H1 (cell line): Measurements from ENCODE around the gene ZFYVE19. TPM values are rescaled to one million over a fixed set of nuclear protein-coding genes. Genes with fewer than 3 reads are reported as not detected.

Experiments used
- CTCF ChIA-PET: fragments of 300-600 bp; sonication (Branson Sonifier 250); formaldehyde crosslinking; loops from one replicate; lab custom pipeline; 2021; ENCODE audit not compliant: partially characterized antibody; lab: Charles Lee
- POLR2A ChIA-PET: fragments of 300-600 bp; sonication (Branson Sonifier 250); formaldehyde crosslinking; loops from one replicate; lab custom pipeline; 2021; ENCODE audit warnings: inconsistent platforms; ENCODE audit not compliant: partially characterized antibody; lab: Charles Lee
- DNase-seq, 2 experiments: peaks; one replicate each; pipeline versions ENCODE4 v3.0.0 to v3.0.0-alpha.2; 2010 to 2022; ENCODE audit warnings: low spot score in 2 of 2, low read depth in 1 of 2, mixed read lengths in 1 of 2
- FAIRE-seq: peaks from 2 replicates; lab custom pipeline; 2011; peaks lifted over from hg19 to GRCh38; lab: Jason Lieb, UNC
- H2AFZ ChIP-seq: 2 replicates; pipeline ENCODE4 v1.8.1; 2012; ENCODE audit warnings: low read length, inconsistent platforms
- H2AK5ac ChIP-seq: 2 replicates; pipeline ENCODE4 v1.6.1; 2013; ENCODE audit warnings: low read depth, low read length
- H2BK120ac ChIP-seq: replicated peaks from 2 replicates; pipeline ENCODE3; 2013; ENCODE audit warnings: low read depth, low read length, inconsistent platforms
- H2BK12ac ChIP-seq: 2 replicates; pipeline ENCODE4 v1.6.1; 2013; ENCODE audit warnings: low read depth, low read length
- H2BK15ac ChIP-seq: 2 replicates; pipeline ENCODE4 v1.6.1; 2013; ENCODE audit warnings: low read length
- H2BK20ac ChIP-seq: 2 replicates; pipeline ENCODE4 v1.6.1; 2013; ENCODE audit warnings: low read length
- H2BK5ac ChIP-seq: 2 replicates; pipeline ENCODE4 v1.6.1; 2013; ENCODE audit warnings: low read depth, low read length
- H3K14ac ChIP-seq: 2 replicates; pipeline ENCODE4 v1.6.1; 2013; ENCODE audit warnings: inconsistent platforms; ENCODE audit not compliant: insufficient read length
- H3K18ac ChIP-seq: 2 replicates; pipeline ENCODE4 v1.6.1; 2013; ENCODE audit warnings: low read length; ENCODE audit errors: extremely low read depth
- H3K23ac ChIP-seq: 2 replicates; pipeline ENCODE4 v1.6.1; 2013; ENCODE audit warnings: inconsistent platforms; ENCODE audit not compliant: insufficient read length
- H3K23me2 ChIP-seq: 2 replicates; pipeline ENCODE4 v1.6.1; 2013; ENCODE audit warnings: low read depth, low read length
- H3K27ac ChIP-seq: 2 replicates; pipeline ENCODE4 v1.6.1; 2011; ENCODE audit warnings: low read depth, low read length, inconsistent platforms
- H3K27me3 ChIP-seq, 4 experiments: replicated peaks in 1 of 4; 1 replicate in 1 of 4; 2 replicates in 3 of 4; pipeline versions ENCODE4 v1.6.1 to v1.8.1; 2011 to 2013; ENCODE audit warnings: low read length in 3 of 4, mild to moderate bottlenecking in 3 of 4, inconsistent platforms in 2 of 4, mixed read lengths in 2 of 4, moderate library complexity in 1 of 4; ENCODE audit not compliant: control insufficient read depth in 3 of 4, insufficient read depth in 3 of 4; ENCODE audit errors: extremely low read depth in 1 of 4
- H3K36me3 ChIP-seq, 4 experiments: 2 replicates each; pipeline versions ENCODE4 v1.6.1 to v1.8.1; 2011 to 2013; ENCODE audit warnings: mild to moderate bottlenecking in 4 of 4, low read length in 3 of 4, moderate library complexity in 2 of 4, control low read depth in 1 of 4, inconsistent platforms in 1 of 4; ENCODE audit not compliant: insufficient read depth in 4 of 4, control insufficient read depth in 2 of 4
- H3K4ac ChIP-seq: replicated peaks from 2 replicates; pipeline ENCODE3; 2013; ENCODE audit warnings: low read length, low read depth, mixed read lengths, inconsistent platforms; ENCODE audit not compliant: insufficient read length
- H3K4me1 ChIP-seq, 4 experiments: replicated peaks in 1 of 4; 1 replicate in 1 of 4; 2 replicates in 3 of 4; pipeline versions ENCODE4 v1.6.1 to v1.8.1; 2011 to 2013; ENCODE audit warnings: low read length in 3 of 4, inconsistent platforms in 2 of 4, mixed read lengths in 1 of 4; ENCODE audit not compliant: insufficient read depth in 4 of 4, control insufficient read depth in 3 of 4
- H3K4me2 ChIP-seq, 2 experiments: 2 replicates each; pipeline versions ENCODE4 v1.6.1 to v1.8.1; 2011 to 2013; ENCODE audit warnings: low read depth in 2 of 2, low read length in 2 of 2, control low read depth in 1 of 2, inconsistent platforms in 1 of 2, mild to moderate bottlenecking in 1 of 2; ENCODE audit not compliant: insufficient read depth in 1 of 2
- H3K4me3 ChIP-seq, 4 experiments: fragments of 200-600, 300-600 bp in 1 of 4; sonication (generic), shearing (Covaris generic), sonication (Bioruptor Twin) in 1 of 4; 2 replicates each; pipeline versions ENCODE4 v1.5.1 to v1.8.1; 2011 to 2016; ENCODE audit warnings: low read length in 4 of 4, low read depth in 3 of 4, control low read depth in 2 of 4, inconsistent platforms in 2 of 4, mild to moderate bottlenecking in 2 of 4, mixed read lengths in 1 of 4, moderate library complexity in 1 of 4; ENCODE audit not compliant: insufficient read depth in 2 of 4; ENCODE audit errors: extremely low read depth in 1 of 4
- H3K56ac ChIP-seq: replicated peaks from 2 replicates; pipeline ENCODE3; 2013; ENCODE audit warnings: low read depth, mild to moderate bottlenecking, mixed read lengths, low read length, inconsistent platforms; ENCODE audit not compliant: insufficient read length
- H3K79me1 ChIP-seq: 2 replicates; pipeline ENCODE4 v1.6.1; 2013; ENCODE audit warnings: low read depth, low read length, control low read depth
- H3K79me2 ChIP-seq, 2 experiments: 2 replicates each; pipeline versions ENCODE4 v1.6.1 to v1.8.1; 2012 to 2013; ENCODE audit warnings: low read length in 2 of 2, mild to moderate bottlenecking in 2 of 2, inconsistent platforms in 1 of 2; ENCODE audit not compliant: insufficient read depth in 2 of 2, control insufficient read depth in 1 of 2
- H3K9ac ChIP-seq, 4 experiments: replicated peaks in 1 of 4; 1 replicate in 1 of 4; 2 replicates in 3 of 4; pipeline versions ENCODE4 v1.6.1 to v1.8.1; 2011 to 2013; ENCODE audit warnings: low read depth in 3 of 4, low read length in 3 of 4, control low read depth in 2 of 4, mild to moderate bottlenecking in 2 of 4, moderate library complexity in 2 of 4, inconsistent platforms in 1 of 4; ENCODE audit errors: extremely low read depth in 1 of 4
- H3K9me3 ChIP-seq, 2 experiments: 2 replicates each; pipeline versions ENCODE4 v1.6.1 to v1.8.1; 2012 to 2013; ENCODE audit warnings: mild to moderate bottlenecking in 2 of 2, moderate library complexity in 2 of 2, control low read depth in 1 of 2, inconsistent platforms in 1 of 2, low read depth in 1 of 2, low read length in 1 of 2, mixed read lengths in 1 of 2; ENCODE audit not compliant: insufficient read depth in 2 of 2
- H4K20me1 ChIP-seq, 2 experiments: replicated peaks in 1 of 2; 2 replicates each; pipeline versions ENCODE3 to v1.8.1; 2011 to 2013; ENCODE audit warnings: inconsistent platforms in 2 of 2, low read length in 2 of 2, mild to moderate bottlenecking in 1 of 2; ENCODE audit not compliant: insufficient read depth in 2 of 2, control insufficient read depth in 1 of 2
- H4K5ac ChIP-seq: 2 replicates; pipeline ENCODE4 v1.6.1; 2013; ENCODE audit warnings: low read length, low read depth, mixed read lengths, inconsistent platforms; ENCODE audit not compliant: insufficient read length
- H4K8ac ChIP-seq: 2 replicates; pipeline ENCODE4 v1.8.0; 2013; ENCODE audit warnings: mild to moderate bottlenecking, moderate library complexity, low read length, inconsistent platforms; ENCODE audit not compliant: insufficient read depth; ENCODE audit errors: extremely low read depth
- H4K91ac ChIP-seq: replicated peaks from 2 replicates; pipeline ENCODE3; 2013; ENCODE audit warnings: low read length, mixed read lengths, inconsistent platforms; ENCODE audit not compliant: insufficient read length
- BACH1 ChIP-seq: IDR thresholded peaks from 2 replicates; pipeline ENCODE4 v1.6.1; 2012; ENCODE audit warnings: low read length, improper control_type of control experiment
- CBX5 ChIP-seq: fragments of 300-800, 300-1000 bp; sonication (generic); IDR thresholded peaks from 2 replicates; pipeline ENCODE4 v1.7.1; 2016; ENCODE audit warnings: antibody characterized with exemption, low read length, low read depth
- GABPA ChIP-seq: IDR thresholded peaks from 2 replicates; pipeline ENCODE4 v1.6.1; 2011; ENCODE audit warnings: mild to moderate bottlenecking, low read length, moderate library complexity, borderline replicate concordance; ENCODE audit not compliant: insufficient read depth
- HDAC2 ChIP-seq, 2 experiments: fragments of 300-600 bp in 1 of 2; sonication (generic) in 1 of 2; IDR thresholded peaks; 2 replicates each; pipeline ENCODE4 v1.6.1; 2011 to 2012; ENCODE audit warnings: low read depth in 2 of 2, low read length in 2 of 2, mild to moderate bottlenecking in 2 of 2, moderate library complexity in 2 of 2, borderline replicate concordance in 1 of 2, inconsistent platforms in 1 of 2
- KDM4A ChIP-seq: IDR thresholded peaks from one replicate; pipeline ENCODE4 v1.7.1; 2012; ENCODE audit warnings: low read depth, mild to moderate bottlenecking, moderate library complexity, low read length, inconsistent platforms; ENCODE audit not compliant: severe bottlenecking
- MAFK ChIP-seq: IDR thresholded peaks from 2 replicates; pipeline ENCODE4 v1.6.1; 2012; ENCODE audit warnings: low read depth, mild to moderate bottlenecking, improper control_type of control experiment, low read length
- POLR2A ChIP-seq, 2 experiments: IDR thresholded peaks; 1 replicate in 1 of 2; 2 replicates in 1 of 2; pipeline ENCODE4 v1.6.1; 2011; ENCODE audit warnings: low read depth in 2 of 2, low read length in 2 of 2, mild to moderate bottlenecking in 2 of 2; ENCODE audit errors: control extremely low read depth in 1 of 2
- POLR2AphosphoS5 ChIP-seq: IDR thresholded peaks from 2 replicates; pipeline ENCODE4 v1.6.1; 2011; ENCODE audit warnings: low read depth, low read length
- RXRA ChIP-seq: IDR thresholded peaks from 2 replicates; pipeline ENCODE4 v1.6.1; 2011; ENCODE audit warnings: low read depth, mild to moderate bottlenecking, low read length, moderate library complexity; ENCODE audit not compliant: insufficient read depth
- SIRT6 ChIP-seq: IDR thresholded peaks from one replicate; pipeline ENCODE4 v1.7.1; 2012; ENCODE audit warnings: low read length, inconsistent platforms
- SP2 ChIP-seq: IDR thresholded peaks from 2 replicates; pipeline ENCODE4 v1.6.1; 2012; ENCODE audit warnings: mild to moderate bottlenecking, low read length, inconsistent platforms
- WGBS, 2 experiments: shearing (Covaris generic) in 1 of 2; methylation state at CpG; one replicate each; pipeline versions ENCODE4 v1.1.6 to v1.1.7; 2013 to 2015; ENCODE audit warnings: low lambda C conversion rate in 2 of 2, mixed read lengths in 2 of 2, inconsistent platforms in 1 of 2, low coverage in 1 of 2, missing lambda C conversion rate in 1 of 2; ENCODE audit not compliant: insufficient replicate concordance in 2 of 2, insufficient coverage in 1 of 2, insufficient read length in 1 of 2; ENCODE audit errors: extremely low coverage in 1 of 2, missing lambda C conversion rate in 1 of 2; 5-methylcytosine and 5-hydroxymethylcytosine counted together
- polyA plus RNA-seq, 7 experiments: library from polyadenylated mRNA; depleted of rRNA in 3 of 7; stranded (reverse) in 5 of 7; unstranded in 2 of 7; fragments of >200 nt in 5 of 7; fragments of 200-250 nt in 2 of 7; gene quantifications; 1 replicate in 5 of 7; 2 replicates in 1 of 7; 4 replicates in 1 of 7; pipeline versions ENCODE4 v1.2.1 to v1.2.3, GENCODE V29; 2011 to 2013; ENCODE audit warnings: missing spikeins in 2 of 7, mixed read lengths in 2 of 7
- total RNA-seq: library from RNA; stranded (reverse); fragmentation: NEBNext Ultra II Directional; extraction: Animal tissue kit (Norgen Biotek cat#: 25700); gene quantifications from 2 replicates; pipeline ENCODE4 v1.2.1, GENCODE V29; 2021

The ZFYVE19 gene
- total and polyA plus RNA-seq, 2 of the 8 experiments (the other 6 are each of a cell fraction or from before 2014, with no cell fraction given): 11.2 to 21.8 TPM

DNA sequence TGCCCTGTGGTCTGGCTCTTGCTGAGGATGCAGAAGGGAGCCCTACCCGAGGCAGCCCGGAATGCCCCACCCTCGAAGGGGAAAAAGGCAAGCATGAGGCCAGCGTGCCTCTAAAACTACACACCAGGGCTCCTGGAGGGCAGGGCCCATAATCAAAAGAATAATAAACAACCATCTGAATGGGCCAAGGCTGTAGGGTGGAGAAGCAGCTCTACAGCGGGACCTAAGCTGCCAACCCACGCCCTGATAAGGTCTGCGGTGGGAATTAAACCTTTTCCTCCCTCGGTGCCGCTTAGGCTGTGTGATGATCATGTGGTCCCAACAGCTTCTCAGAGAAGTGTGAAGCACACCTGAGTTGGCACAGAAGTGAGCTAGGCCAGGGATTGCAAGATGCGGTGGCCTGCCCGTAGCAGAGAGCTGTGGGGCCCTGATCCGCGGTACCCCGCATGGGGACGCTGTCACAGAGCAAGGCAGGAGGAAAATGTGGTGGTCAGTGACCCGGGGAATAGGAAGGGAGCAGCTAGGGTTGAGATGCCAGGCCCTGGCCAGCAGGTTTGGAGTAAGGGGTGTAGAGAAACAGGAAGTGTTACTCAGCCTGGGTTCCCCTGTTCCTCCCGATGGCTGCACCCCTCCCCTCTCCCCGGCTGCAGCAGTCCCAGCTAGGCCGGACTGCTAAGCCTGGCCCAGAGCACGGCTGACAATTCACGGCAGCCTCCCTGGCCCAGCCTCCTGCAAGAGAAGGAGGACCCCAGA lies 38.2 kb upstream of the ZFYVE19 start:
- Histone ChIP-seq H3K79me2 (no peaks in the 10 kb centered on the region), H3K9ac (no peak overlapping the region), H3K56ac (no peak overlapping the region), H4K8ac (no peak overlapping the region; the same call in 1 of the 2 replicates), H2BK20ac (no peak overlapping the region), H2BK120ac (no peak overlapping the region), H2AK5ac (no peak overlapping the region), H3K14ac (no peak overlapping the region), H4K5ac (no peak overlapping the region), H3K27me3 (no peaks in the 10 kb centered on the region), H3K4me3 (no peak overlapping the region), H2BK15ac (no peak overlapping the region), H4K20me1 (peaks cover 0 to 2% of the 10 kb centered on the region in 2 experiments), H2BK5ac (no peak overlapping the region), H4K91ac (no peak overlapping the region), H3K23me2 (peaks cover 8% of the 10 kb centered on the region; the same call in 1 of the 2 replicates), H3K27ac (no peak overlapping the region), H3K79me1 (no peaks in the 10 kb centered on the region; the same call in 1 of the 2 replicates), H3K36me3 (peaks cover 0 to 6% (median 0%) of the 10 kb centered on the region in 4 experiments; a peak in 2 of 8 replicates), H3K18ac (no peak overlapping the region), H2AFZ (no peak overlapping the region), H3K9me3 (no peaks in the 10 kb centered on the region), H3K4ac (no peak overlapping the region), H3K4me1 (peaks cover 6 to 27% (median 15%) of the 10 kb centered on the region in 4 experiments), H2BK12ac (no peak overlapping the region), H3K23ac (no peak overlapping the region), H3K4me2 (no peak overlapping the region)
- FAIRE-seq (no peak), DNase-seq (no peak)
- ChIA-PET POLR2A (interaction anchor here (0.9 to 2.7 kb wide), 3 partner anchors 9 to 30 kb away, joined by 3 to 11 read pairs (median 4); no protein-coding TSS in a partner anchor), CTCF (interaction anchor here (0.8 to 15.3 kb wide), 5 partner anchors 11 to 90 kb away, joined by 4 to 184 read pairs (median 43); no protein-coding TSS in a partner anchor)
- TF ChIP-seq GABPA (no peak), MAFK (no peak), SIRT6 (no peak), RXRA (no peak), POLR2A (IDR thresholded peaks at IDR 0.05; ENCODE audit: control extremely low read depth in 1 of 2, low read depth in 2 of 2, low read length in 2 of 2) (no peak; a peak in 1 of 3 replicates), POLR2AphosphoS5 (no peak), KDM4A (no peak), HDAC2 (IDR thresholded peaks at IDR 0.05; ENCODE audit: borderline replicate concordance in 1 of 2, low read depth in 2 of 2, low read length in 2 of 2) (no peak), SP2 (no peak), CBX5 (no peak), BACH1 (no peak)
- WGBS, 2 experiments: 95% methylated on average over 20 of the region's 21 CpGs; no CpG with 5 or more reads in 1 of the 2 experiments
